Astrocyte of the spinal cord (primary cell): Measurements from ENCODE around the gene TFF1.

Experiments used
- DNase-seq: peaks from one replicate; pipeline ENCODE4 v3.0.0; 2011; ENCODE audit warnings: low read depth, low spot score
- H3K4me3 ChIP-seq: 2 replicates; pipeline ENCODE4 v1.5.1; 2011; ENCODE audit warnings: low read depth, mild to moderate bottlenecking, low read length, moderate library complexity
- in situ Hi-C: cut with HindIII; loops from 2 replicates; pipeline ENCODE4 v1.10.0; 2017; ENCODE audit warnings: low sequenced_read_pairs
- TF ChIP-seq, protein P1 (sequence below): IDR thresholded peaks from 2 replicates; pipeline ENCODE4 v1.5.1; 2012; ENCODE audit warnings: low read depth, mild to moderate bottlenecking, low read length, inconsistent platforms

Gene TFF1

DNA sequence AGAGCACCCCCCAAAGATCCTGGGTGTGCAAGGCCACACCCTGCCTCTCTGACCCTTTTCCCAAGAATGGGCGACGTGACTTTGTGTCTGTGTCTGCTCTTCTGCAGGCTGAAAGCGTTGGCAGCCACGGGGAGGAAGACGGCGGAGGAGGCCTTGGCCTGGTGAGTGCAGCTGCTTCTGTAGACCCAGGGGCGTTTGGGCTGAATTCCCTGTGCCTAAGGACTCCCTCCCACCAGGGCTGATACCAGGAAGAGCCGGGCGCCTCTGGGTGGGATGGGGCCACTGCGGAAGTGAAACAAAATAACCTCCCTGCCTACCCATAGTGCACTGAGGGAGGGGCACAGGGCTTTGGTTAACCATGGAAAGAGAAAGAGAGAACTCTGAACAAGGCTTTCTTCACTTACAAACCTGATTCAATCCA is 39.9 kb upstream of the TFF1 start:
- in situ Hi-C loops: no loop called here
- no peak overlapping the region for H3K4me3 ChIP-seq
- DNase-seq: no peak
- TF ChIP-seq, protein P1, sequence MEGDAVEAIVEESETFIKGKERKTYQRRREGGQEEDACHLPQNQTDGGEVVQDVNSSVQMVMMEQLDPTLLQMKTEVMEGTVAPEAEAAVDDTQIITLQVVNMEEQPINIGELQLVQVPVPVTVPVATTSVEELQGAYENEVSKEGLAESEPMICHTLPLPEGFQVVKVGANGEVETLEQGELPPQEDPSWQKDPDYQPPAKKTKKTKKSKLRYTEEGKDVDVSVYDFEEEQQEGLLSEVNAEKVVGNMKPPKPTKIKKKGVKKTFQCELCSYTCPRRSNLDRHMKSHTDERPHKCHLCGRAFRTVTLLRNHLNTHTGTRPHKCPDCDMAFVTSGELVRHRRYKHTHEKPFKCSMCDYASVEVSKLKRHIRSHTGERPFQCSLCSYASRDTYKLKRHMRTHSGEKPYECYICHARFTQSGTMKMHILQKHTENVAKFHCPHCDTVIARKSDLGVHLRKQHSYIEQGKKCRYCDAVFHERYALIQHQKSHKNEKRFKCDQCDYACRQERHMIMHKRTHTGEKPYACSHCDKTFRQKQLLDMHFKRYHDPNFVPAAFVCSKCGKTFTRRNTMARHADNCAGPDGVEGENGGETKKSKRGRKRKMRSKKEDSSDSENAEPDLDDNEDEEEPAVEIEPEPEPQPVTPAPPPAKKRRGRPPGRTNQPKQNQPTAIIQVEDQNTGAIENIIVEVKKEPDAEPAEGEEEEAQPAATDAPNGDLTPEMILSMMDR: no peak

DNA sequence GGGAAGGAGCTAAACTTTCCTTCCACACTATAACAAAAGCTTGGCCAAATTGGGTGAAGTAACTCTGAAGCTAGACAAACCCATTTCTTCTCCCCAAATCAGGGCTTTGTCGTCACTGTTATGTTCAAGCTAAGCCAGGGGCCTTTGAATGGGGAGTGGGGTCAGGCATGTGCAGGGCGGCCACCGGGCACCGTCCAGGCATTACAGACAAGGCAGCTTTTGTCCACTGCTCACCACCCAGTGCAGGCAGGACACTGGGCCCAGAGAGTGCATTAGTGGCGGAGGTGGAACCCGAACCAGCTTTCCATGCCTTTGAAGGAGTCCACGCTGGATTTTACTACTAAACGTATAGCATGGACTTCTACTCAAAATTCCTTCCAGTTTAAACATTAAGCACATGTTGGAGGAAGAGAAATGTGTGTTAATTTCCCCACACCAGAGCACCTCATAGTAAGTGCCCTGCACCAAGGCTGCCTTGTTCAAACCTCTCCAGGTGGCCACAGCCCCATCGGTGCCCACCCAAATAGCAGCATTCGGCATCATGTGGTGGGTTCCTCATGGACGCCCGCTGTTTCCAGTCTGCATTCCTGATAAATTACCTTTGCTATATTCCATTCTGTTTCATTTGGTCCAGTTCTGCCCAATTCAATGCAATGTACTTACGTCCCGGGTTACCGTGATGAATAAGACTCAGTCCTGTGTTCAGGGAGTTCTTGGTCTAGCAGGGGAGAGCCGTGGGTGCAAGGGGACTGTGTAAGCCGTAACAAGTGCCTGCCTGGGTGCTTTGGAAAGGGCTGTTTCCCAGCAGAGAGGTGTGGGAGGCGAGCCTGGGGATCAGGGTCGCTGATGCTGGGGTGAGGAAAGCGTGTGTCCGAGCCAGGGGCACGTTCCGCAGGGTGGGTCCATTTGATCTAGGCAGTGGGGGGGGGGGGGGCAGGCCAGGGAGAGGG is 39.0 kb upstream of the TFF1 start:
- DNase-seq: no peak
- in situ Hi-C loops: no loop called here
- H3K4me3 ChIP-seq: no peak overlapping the region
- TF ChIP-seq, protein P1: no peak

DNA sequence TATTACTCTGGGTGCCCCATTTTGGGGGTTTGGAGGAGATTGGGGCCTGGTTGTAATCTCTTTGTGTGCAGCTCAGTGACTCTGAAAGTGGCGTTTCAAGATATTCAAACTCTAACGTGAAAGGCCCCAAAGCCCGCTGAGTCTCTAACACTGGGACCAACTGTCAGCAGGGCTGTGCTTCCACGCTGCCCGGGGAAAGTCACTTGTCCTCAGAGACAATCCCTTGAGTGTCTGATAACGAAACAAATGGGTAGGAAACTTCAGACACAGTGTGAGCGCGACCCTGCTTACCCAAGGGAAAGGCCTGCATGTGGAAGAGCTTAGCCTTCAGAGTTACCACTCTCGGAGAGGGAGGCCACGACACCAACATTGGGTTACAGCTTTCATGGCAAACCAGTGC is 38.2 kb upstream of the TFF1 start:
- DNase-seq: no peak
- H3K4me3 ChIP-seq: no peak overlapping the region
- TF ChIP-seq, protein P1: no peak
- in situ Hi-C loops: no loop called here

DNA sequence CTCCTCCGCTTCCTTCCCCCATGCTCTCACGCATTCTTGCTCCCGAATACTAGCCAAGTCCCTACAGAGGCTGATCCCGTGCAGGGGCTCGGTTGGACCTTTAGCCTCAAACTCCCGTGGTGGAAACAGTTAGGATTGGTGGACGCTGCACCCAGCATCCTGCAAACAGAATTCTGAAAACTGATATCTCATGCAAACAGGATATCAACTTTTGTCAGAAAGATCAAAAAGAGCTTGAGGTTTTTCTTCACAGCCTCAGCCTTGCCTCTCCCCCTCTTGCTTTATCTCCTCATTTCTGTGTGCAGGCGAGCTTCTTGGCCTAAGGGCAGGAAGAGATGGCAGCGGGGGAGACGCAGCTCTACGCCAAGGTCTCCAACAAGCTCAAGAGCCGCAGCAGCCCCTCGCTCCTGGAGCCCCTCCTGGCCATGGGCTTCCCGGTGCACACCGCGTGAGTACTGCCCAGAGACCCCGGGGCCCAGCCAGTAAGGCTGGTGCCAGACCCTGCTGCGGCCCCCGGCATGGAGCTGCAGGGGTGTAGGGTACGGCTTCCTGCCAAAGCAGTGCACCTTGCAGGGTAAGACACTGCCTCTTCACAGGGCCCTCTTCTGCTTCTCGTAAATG is 37.4 kb upstream of the TFF1 start, which contains the start of gene UBASH3A:
UBASH3A (plus strand) TSS at position 292 of the 621 bp plus-strand sequence; CDS start at position 336, 44 bp downstream.
- TF ChIP-seq, protein P1: no peak
- in situ Hi-C loops: no loop called here
- DNase-seq: no peak
- H3K4me3 ChIP-seq: no peak within 1 kb of the TSS

DNA sequence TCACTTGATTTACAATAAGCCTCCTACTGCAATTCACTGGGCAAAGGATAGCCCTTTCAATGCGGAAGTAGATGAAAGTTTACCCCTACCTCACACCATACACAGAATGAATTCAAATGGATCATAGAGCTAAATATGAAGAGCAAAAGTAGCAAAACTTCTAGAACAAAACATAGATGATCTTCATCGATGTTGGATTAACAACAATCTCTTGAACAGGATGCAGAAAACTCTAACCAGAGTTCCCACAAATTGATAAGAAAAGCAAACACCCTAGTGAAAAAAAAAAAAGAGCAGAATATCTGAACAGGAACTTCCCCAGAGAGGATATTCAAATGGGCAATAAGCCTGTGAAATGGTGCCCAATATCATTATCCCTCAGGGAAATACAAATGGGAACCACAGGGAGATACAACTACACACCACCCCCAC is 35.5 kb upstream of the TFF1 start:
- TF ChIP-seq, protein P1: no peak
- in situ Hi-C loops: no loop called here
- H3K4me3 ChIP-seq: no peak overlapping the region
- DNase-seq: no peak

DNA sequence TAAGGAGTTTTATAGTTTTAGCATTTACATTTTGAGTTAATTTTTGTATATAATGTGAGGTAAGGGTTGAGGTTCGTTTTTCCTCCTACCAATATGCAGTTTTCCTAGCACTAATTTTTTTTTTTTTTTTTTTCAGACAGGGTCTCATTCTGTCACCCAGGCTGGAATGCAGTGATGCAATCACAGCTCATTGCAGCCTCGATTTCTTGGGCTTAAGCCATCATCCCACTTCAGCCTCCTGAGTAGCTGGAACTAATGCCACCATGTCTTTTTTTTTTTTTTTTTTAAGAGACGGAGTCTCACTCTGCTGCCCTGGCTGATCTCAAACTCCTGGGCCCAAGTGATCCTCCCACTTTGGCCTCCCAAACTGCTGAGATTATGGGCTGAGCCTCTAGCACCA is 34.8 kb upstream of the TFF1 start:
- DNase-seq: no peak
- in situ Hi-C loops: no loop called here
- TF ChIP-seq, protein P1: no peak
- no peak overlapping the region for H3K4me3 ChIP-seq
